ENCODE measurements around the gene FAAP20.

FAAP20 gene

DNA sequence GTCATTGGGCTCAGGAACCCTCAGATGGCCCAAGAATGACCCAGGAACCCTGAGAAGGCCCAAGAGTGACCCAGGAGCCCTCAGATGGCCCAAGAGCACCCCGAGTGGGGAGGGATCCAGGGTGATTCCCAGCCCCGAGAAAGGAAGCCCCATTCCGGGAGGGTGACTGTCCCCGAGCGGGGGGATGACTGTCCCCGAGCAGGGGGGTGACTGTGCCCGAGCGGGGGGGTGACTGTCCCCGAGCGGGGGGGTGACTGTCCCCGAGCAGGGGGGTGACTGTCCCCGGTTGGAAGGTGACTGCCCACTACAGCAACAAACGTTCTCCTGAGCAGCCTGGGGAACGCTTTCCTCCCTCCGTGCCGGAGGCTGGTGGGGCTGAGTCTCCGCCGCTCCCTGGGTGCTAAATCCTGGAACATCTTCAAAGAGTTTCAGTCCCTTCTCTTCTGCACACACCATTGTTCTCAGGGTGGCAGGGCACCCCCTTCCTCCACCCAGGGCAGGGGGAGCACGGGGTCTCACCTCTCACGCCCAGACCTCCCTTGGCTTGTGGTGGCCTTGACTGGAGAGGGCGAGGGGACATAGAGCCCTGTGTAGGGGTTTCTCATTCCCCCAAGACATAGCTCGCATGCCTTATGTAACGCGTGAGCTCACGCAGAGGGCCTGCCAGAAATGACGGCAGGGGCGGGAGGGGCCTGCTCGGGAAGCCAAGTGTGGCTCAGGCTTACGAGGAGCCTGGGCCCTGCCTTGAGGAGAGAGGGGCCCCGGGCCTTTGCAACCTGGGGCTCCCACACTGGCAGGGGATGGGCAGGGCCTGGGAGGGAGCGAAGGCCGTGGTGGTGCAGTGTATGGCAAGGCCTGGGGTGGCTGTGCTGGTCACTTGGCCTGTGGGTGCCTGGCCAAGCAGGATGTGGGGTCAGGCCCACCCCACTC, 19.3 kb upstream of the FAAP20 start:
- peak overlapping the region; percentile 94 for H2BK5ac ChIP-seq (ENCODE audit: low read depth, low read length, poor library complexity)
- H3K9ac ChIP-seq (ENCODE audit: low read length): no peak overlapping the region
- H3K36me3 ChIP-seq (ENCODE audit: control insufficient read depth in 1 of 2, insufficient read depth in 2 of 2, low read length in 2 of 2): no peaks in the 10 kb centered on the region
- no peak overlapping the region for H3K4me3 ChIP-seq (ENCODE audit: low read depth, low read length)
- peaks cover 23 to 24% of the 10 kb centered on the region in 2 experiments for H3K4me1 ChIP-seq (ENCODE audit: control insufficient read depth in 1 of 2, insufficient read depth in 2 of 2, low read length in 2 of 2)
- peak overlapping the region; percentile 95 for H2BK120ac ChIP-seq (ENCODE audit: insufficient read depth, low read length, poor library complexity)
- peak overlapping the region; percentile 91 for H2AK5ac ChIP-seq (ENCODE audit: low read length)
- DNase-seq: peak in 1 of 2 donors; percentile 37
- H3K9me3 ChIP-seq (ENCODE audit: insufficient read depth, low read depth, low read length): no peaks in the 10 kb centered on the region
- H2BK12ac ChIP-seq (ENCODE audit: low read length): peak overlapping the region; percentile 47
- H3K23ac ChIP-seq (ENCODE audit: low read length): no peak overlapping the region
- no peak overlapping the region for H3K4me2 ChIP-seq (ENCODE audit: low read length)
- H4K12ac ChIP-seq (ENCODE audit: low read depth, low read length): peak overlapping the region; percentile 84
- peak overlapping the region; percentile 95 for H2AFZ ChIP-seq (ENCODE audit: insufficient read depth, low read length, poor library complexity)
- H3K27me3 ChIP-seq (ENCODE audit: insufficient read depth, low read length): no peaks in the 10 kb centered on the region
- WGBS (ENCODE audit: extremely low coverage, insufficient coverage, insufficient read length): no CpG with 5 or more reads among the region's 32 CpGs
- H3K4ac ChIP-seq (ENCODE audit: low read depth, low read length): peak overlapping the region; percentile 73
- peak overlapping the region; percentile 97 for H4K91ac ChIP-seq (ENCODE audit: low read depth, low read length)
- peaks cover 12% of the 10 kb centered on the region for H3K79me2 ChIP-seq (ENCODE audit: control insufficient read depth, insufficient read depth, low read length, poor library complexity)
- peaks cover 16% of the 10 kb centered on the region for H3K79me1 ChIP-seq (ENCODE audit: low read length)
- peak overlapping the region; percentile 89 for H3K18ac ChIP-seq (ENCODE audit: low read length)
- H3K14ac ChIP-seq (ENCODE audit: low read length): peak overlapping the region; percentile 93
- peak overlapping the region; percentile 97 for H4K8ac ChIP-seq (ENCODE audit: low read depth, low read length)
- H3K27ac ChIP-seq (ENCODE audit: low read depth, low read length): peak overlapping the region; percentile 96

DNA sequence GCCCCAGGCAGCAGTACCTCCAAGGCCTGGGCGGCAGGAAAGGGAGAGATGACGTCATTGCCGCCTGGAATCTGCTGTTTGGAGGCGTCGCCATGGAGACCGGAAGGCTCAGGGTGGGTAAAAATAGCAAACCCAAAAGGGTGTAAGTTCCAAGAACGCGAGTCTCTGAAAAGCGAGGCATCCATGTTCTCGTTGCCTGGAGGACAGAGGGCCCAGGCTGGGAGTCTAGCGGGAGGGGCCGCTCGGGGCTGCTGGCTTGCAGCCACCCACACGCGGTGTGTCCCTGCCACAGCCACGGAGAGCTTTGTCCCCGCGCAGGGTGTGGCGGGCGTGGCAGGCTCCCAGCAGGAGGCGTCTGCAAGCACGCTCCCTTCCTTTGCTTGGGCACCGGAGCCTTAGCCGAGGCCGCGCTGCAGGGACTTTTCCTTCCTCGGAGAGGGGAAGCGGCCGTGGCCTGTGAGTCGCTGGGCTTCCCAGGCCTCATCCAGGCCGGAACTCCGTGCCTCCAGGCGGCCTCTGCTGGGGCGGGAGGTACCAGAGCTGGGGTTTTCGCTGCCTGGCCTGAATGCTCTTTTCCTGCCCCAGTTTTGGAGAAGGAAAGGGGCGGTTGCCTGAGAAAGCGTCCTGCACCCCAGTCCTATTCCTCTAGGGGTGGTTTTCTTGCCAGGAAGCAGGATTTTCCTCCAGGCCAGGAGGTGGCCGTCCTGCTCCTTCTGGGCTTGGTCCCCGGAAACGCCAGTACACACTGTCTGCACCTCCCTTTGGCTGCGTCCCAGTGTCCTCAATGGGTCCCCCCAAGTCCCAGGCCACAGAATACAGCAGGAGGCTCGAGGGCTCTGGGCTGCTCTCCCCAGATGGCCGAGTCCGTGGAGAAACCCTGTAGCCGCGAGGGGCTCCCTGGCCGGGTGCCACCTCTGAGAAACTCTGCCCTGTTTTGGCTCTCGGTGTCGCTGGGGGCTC, 18.2 kb upstream of the FAAP20 start:
- peak overlapping the region; percentile 96 for H3K27ac ChIP-seq (ENCODE audit: low read depth, low read length)
- peak; percentile 87 to 95 for DNase-seq
- H3K9ac ChIP-seq (ENCODE audit: low read length): peak overlapping the region; percentile 11
- no peaks in the 10 kb centered on the region for H3K27me3 ChIP-seq (ENCODE audit: insufficient read depth, low read length)
- peak overlapping the region; percentile 84 for H4K12ac ChIP-seq (ENCODE audit: low read depth, low read length)
- H2BK12ac ChIP-seq (ENCODE audit: low read length): peak overlapping the region; percentile 47
- H3K4me3 ChIP-seq (ENCODE audit: low read depth, low read length): no peak overlapping the region
- H3K79me1 ChIP-seq (ENCODE audit: low read length): peaks cover 16% of the 10 kb centered on the region
- peak overlapping the region; percentile 97 for H4K8ac ChIP-seq (ENCODE audit: low read depth, low read length)
- peak overlapping the region; percentile 89 for H3K18ac ChIP-seq (ENCODE audit: low read length)
- peaks cover 23 to 24% of the 10 kb centered on the region in 2 experiments for H3K4me1 ChIP-seq (ENCODE audit: control insufficient read depth in 1 of 2, insufficient read depth in 2 of 2, low read length in 2 of 2)
- no peaks in the 10 kb centered on the region for H3K36me3 ChIP-seq (ENCODE audit: control insufficient read depth in 1 of 2, insufficient read depth in 2 of 2, low read length in 2 of 2)
- peaks cover 12% of the 10 kb centered on the region for H3K79me2 ChIP-seq (ENCODE audit: control insufficient read depth, insufficient read depth, low read length, poor library complexity)
- peak overlapping the region; percentile 91 for H2AK5ac ChIP-seq (ENCODE audit: low read length)
- H3K23ac ChIP-seq (ENCODE audit: low read length): no peak overlapping the region
- peak overlapping the region; percentile 93 for H3K14ac ChIP-seq (ENCODE audit: low read length)
- H2BK120ac ChIP-seq (ENCODE audit: insufficient read depth, low read length, poor library complexity): peak overlapping the region; percentile 95
- no CpG with 5 or more reads among the region's 49 CpGs for WGBS (ENCODE audit: extremely low coverage, insufficient coverage, insufficient read length)
- H4K91ac ChIP-seq (ENCODE audit: low read depth, low read length): peak overlapping the region; percentile 97
- no peaks in the 10 kb centered on the region for H3K9me3 ChIP-seq (ENCODE audit: insufficient read depth, low read depth, low read length)
- peak overlapping the region; percentile 94 for H2BK5ac ChIP-seq (ENCODE audit: low read depth, low read length, poor library complexity)
- H2AFZ ChIP-seq (ENCODE audit: insufficient read depth, low read length, poor library complexity): peak overlapping the region; percentile 95
- peak overlapping the region; percentile 61 for H3K4me2 ChIP-seq (ENCODE audit: low read length)
- H3K4ac ChIP-seq (ENCODE audit: low read depth, low read length): peak overlapping the region; percentile 73

DNA sequence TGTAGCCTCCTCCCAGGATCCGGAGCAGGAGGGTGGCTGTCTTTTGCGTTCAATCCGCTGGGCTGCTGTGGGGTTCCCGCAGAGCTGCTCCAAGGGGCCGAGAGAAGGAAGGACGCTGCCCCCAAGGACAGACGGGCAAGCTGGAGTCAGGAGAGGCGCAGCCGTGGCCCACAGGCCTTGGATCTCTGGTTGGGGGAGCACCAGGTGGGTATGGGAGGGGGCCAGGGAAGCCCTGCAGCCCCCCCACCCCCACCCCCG, 17.6 kb upstream of the FAAP20 start:
- Histone ChIP-seq H3K18ac (ENCODE audit: low read length) (peak overlapping the region; percentile 89), H3K9ac (ENCODE audit: low read length) (peak overlapping the region; percentile 9), H3K4ac (ENCODE audit: low read depth, low read length) (peak overlapping the region; percentile 81), H4K91ac (ENCODE audit: low read depth, low read length) (peak overlapping the region; percentile 99), H3K4me2 (ENCODE audit: low read length) (peak overlapping the region; percentile 31), H2AFZ (ENCODE audit: insufficient read depth, low read length, poor library complexity) (peak overlapping the region; percentile 96), H4K12ac (ENCODE audit: low read depth, low read length) (peak overlapping the region; percentile 97), H3K9me3 (ENCODE audit: insufficient read depth, low read depth, low read length) (no peaks in the 10 kb centered on the region), H3K14ac (ENCODE audit: low read length) (peak overlapping the region; percentile 98), H3K23ac (ENCODE audit: low read length) (no peak overlapping the region), H3K4me3 (ENCODE audit: low read depth, low read length) (peak overlapping the region; percentile 16), H3K79me1 (ENCODE audit: low read length) (peaks cover 16% of the 10 kb centered on the region), H3K4me1 (ENCODE audit: control insufficient read depth in 1 of 2, insufficient read depth in 2 of 2, low read length in 2 of 2) (peaks cover 23 to 24% of the 10 kb centered on the region in 2 experiments), H3K36me3 (ENCODE audit: control insufficient read depth in 1 of 2, insufficient read depth in 2 of 2, low read length in 2 of 2) (no peaks in the 10 kb centered on the region), H3K27me3 (ENCODE audit: insufficient read depth, low read length) (no peaks in the 10 kb centered on the region), H3K27ac (ENCODE audit: low read depth, low read length) (peak overlapping the region; percentile 74), H2BK120ac (ENCODE audit: insufficient read depth, low read length, poor library complexity) (peak overlapping the region; percentile 91), H2BK5ac (ENCODE audit: low read depth, low read length, poor library complexity) (peak overlapping the region; percentile 81), H3K79me2 (ENCODE audit: control insufficient read depth, insufficient read depth, low read length, poor library complexity) (peaks cover 12% of the 10 kb centered on the region), H2AK5ac (ENCODE audit: low read length) (peak overlapping the region; percentile 98), H2BK12ac (ENCODE audit: low read length) (peak overlapping the region; percentile 97), H4K8ac (ENCODE audit: low read depth, low read length) (peak overlapping the region; percentile 93)
- no CpG with 5 or more reads among the region's 10 CpGs for WGBS (ENCODE audit: extremely low coverage, insufficient coverage, insufficient read length)
- no peak for DNase-seq

- WGBS (ENCODE audit: extremely low coverage, insufficient coverage, insufficient read length): no CpG with 5 or more reads among the region's 13 CpGs
- peaks cover 12% of the 10 kb centered on the region for H3K79me2 ChIP-seq (ENCODE audit: control insufficient read depth, insufficient read depth, low read length, poor library complexity)
Observed at GRCh38 chr1:2210786-2211185, 16.2 kb upstream of the FAAP20 start.

More at GRCh38 chr1:2210786-2211185, 16.2 kb upstream of the FAAP20 start:
- no peak overlapping the region for H3K4me3 ChIP-seq (ENCODE audit: low read depth, low read length)
- peaks cover 24% of the 10 kb centered on the region in 2 experiments for H3K4me1 ChIP-seq (ENCODE audit: control insufficient read depth in 1 of 2, insufficient read depth in 2 of 2, low read length in 2 of 2)
- no peak overlapping the region for H4K91ac ChIP-seq (ENCODE audit: low read depth, low read length)
- no peak overlapping the region for H2BK12ac ChIP-seq (ENCODE audit: low read length)
- no peak overlapping the region for H3K14ac ChIP-seq (ENCODE audit: low read length)
- H3K9ac ChIP-seq (ENCODE audit: low read length): no peak overlapping the region
- peaks cover 16% of the 10 kb centered on the region for H3K79me1 ChIP-seq (ENCODE audit: low read length)
- no peak for DNase-seq
- H2BK120ac ChIP-seq (ENCODE audit: insufficient read depth, low read length, poor library complexity): no peak overlapping the region
- H3K27me3 ChIP-seq (ENCODE audit: insufficient read depth, low read length): no peaks in the 10 kb centered on the region
- no peak overlapping the region for H2BK5ac ChIP-seq (ENCODE audit: low read depth, low read length, poor library complexity)
- peak overlapping the region; percentile 73 for H2AK5ac ChIP-seq (ENCODE audit: low read length)
- no peak overlapping the region for H2AFZ ChIP-seq (ENCODE audit: insufficient read depth, low read length, poor library complexity)
- H4K8ac ChIP-seq (ENCODE audit: low read depth, low read length): no peak overlapping the region
- H3K27ac ChIP-seq (ENCODE audit: low read depth, low read length): no peak overlapping the region
- H3K4me2 ChIP-seq (ENCODE audit: low read length): no peak overlapping the region
- H3K23ac ChIP-seq (ENCODE audit: low read length): no peak overlapping the region
- H3K4ac ChIP-seq (ENCODE audit: low read depth, low read length): no peak overlapping the region
- no peak overlapping the region for H4K12ac ChIP-seq (ENCODE audit: low read depth, low read length)
- H3K18ac ChIP-seq (ENCODE audit: low read length): no peak overlapping the region
- H3K9me3 ChIP-seq (ENCODE audit: insufficient read depth, low read depth, low read length): no peaks in the 10 kb centered on the region
- no peaks in the 10 kb centered on the region for H3K36me3 ChIP-seq (ENCODE audit: control insufficient read depth in 1 of 2, insufficient read depth in 2 of 2, low read length in 2 of 2)
